KMS-11 (cell line): ENCODE data around the gene PTGFRN.
"Not testable (repeated sequence)": the region's sequence is repeated elsewhere in the genome, so short reads cannot be mapped to it uniquely, and the experiment has no call there.

Experiments used
- H2AFZ ChIP-seq: fragments of 200-600 bp; sonication (generic); 2 replicates; pipeline ENCODE4 v1.6.1; 2016; ENCODE audit warnings: antibody characterized with exemption, mixed run types, low read depth
- H3K27ac ChIP-seq: fragments of 200-600 bp; sonication (generic); 2 replicates; pipeline ENCODE4 v1.6.1; 2016; ENCODE audit warnings: mild to moderate bottlenecking, mixed run types
- H3K27me3 ChIP-seq: fragments of 200-600 bp; sonication (generic); 2 replicates; pipeline ENCODE4 v1.6.1; 2017; ENCODE audit warnings: mild to moderate bottlenecking, low read depth, mixed run types, moderate library complexity; ENCODE audit not compliant: insufficient read depth
- H3K36me3 ChIP-seq: fragments of 200-600 bp; sonication (generic); 2 replicates; pipeline ENCODE4 v1.6.1; 2017; ENCODE audit warnings: mild to moderate bottlenecking, mixed run types; ENCODE audit not compliant: insufficient read depth
- H3K4me1 ChIP-seq: fragments of 200-600 bp; sonication (generic); 2 replicates; pipeline ENCODE4 v1.6.1; 2016; ENCODE audit warnings: mild to moderate bottlenecking, low read depth, mixed run types; ENCODE audit not compliant: poor library complexity, severe bottlenecking
- H3K4me2 ChIP-seq: fragments of 200-600 bp; sonication (generic); 2 replicates; pipeline ENCODE4 v1.7.0; 2016; ENCODE audit warnings: mild to moderate bottlenecking, mixed run types
- H3K4me3 ChIP-seq: fragments of 200-600 bp; sonication (generic); IDR thresholded peaks from 2 replicates; pipeline ENCODE4 v1.6.1; 2017; ENCODE audit warnings: low read depth, low read length, mixed read lengths; ENCODE audit not compliant: insufficient read depth
- H3K79me2 ChIP-seq: fragments of 200-600 bp; sonication (generic); 2 replicates; pipeline ENCODE4 v1.6.1; 2016; ENCODE audit warnings: low read depth, mixed run types; ENCODE audit not compliant: insufficient read depth
- H3K9ac ChIP-seq: fragments of 200-600 bp; sonication (generic); 2 replicates; pipeline ENCODE4 v1.6.1; 2016; ENCODE audit warnings: mild to moderate bottlenecking, mixed run types
- H4K20me1 ChIP-seq: fragments of 200-600 bp; sonication (generic); 2 replicates; pipeline ENCODE4 v1.6.1; 2016; ENCODE audit warnings: mild to moderate bottlenecking, mixed run types; ENCODE audit not compliant: insufficient read depth
- CTCF ChIP-seq: fragments of 200-600 bp; sonication (generic); conservative IDR thresholded peaks from 2 replicates; pipeline ENCODE4 v1.6.1; 2017; ENCODE audit warnings: low read depth, mild to moderate bottlenecking, antibody characterized with exemption, low read length, moderate library complexity, mixed read lengths

The PTGFRN gene

GRCh38 chr1:116931016-116931918 lies 21.6 kb downstream of the PTGFRN start:
- no peak for TF ChIP-seq CTCF
- Histone ChIP-seq H3K27ac (no peak overlapping the region), H3K79me2 (no peaks in the 10 kb centered on the region)

GRCh38 chr1:116933606-116934515 lies 24.1 kb downstream of the PTGFRN start:
- TF ChIP-seq CTCF, result no peak
- Histone ChIP-seq H3K4me3 (no peak overlapping the region), H3K36me3 (no peaks in the 10 kb centered on the region), H2AFZ (no peak overlapping the region), H3K27me3 (no peaks in the 10 kb centered on the region), H3K4me2 (no peak overlapping the region), H3K4me1 (no peaks in the 10 kb centered on the region), H3K79me2 (no peaks in the 10 kb centered on the region), H4K20me1 (no peaks in the 10 kb centered on the region), H3K27ac (no peak overlapping the region), H3K9ac (no peak overlapping the region)

More at GRCh38 chr1:116931016-116931918, 21.6 kb downstream of the PTGFRN start:
- Histone ChIP-seq H3K4me1 (no peaks in the 10 kb centered on the region), H2AFZ (no peak overlapping the region), H3K4me2 (no peak overlapping the region), H3K27me3 (no peaks in the 10 kb centered on the region), H3K36me3 (no peaks in the 10 kb centered on the region), H3K9ac (no peak overlapping the region), H3K4me3 (no peak overlapping the region), H4K20me1 (no peaks in the 10 kb centered on the region)

GRCh38 chr1:116934586-116935207 lies 25.0 kb downstream of the PTGFRN start:
- no peak overlapping the region for H3K4me3 ChIP-seq
- peak; percentile 33; the same call in 1 of the 2 replicates for TF ChIP-seq CTCF

GRCh38 chr1:116938216-116938615 lies 28.5 kb downstream of the PTGFRN start:
- Histone ChIP-seq H2AFZ (no peak overlapping the region), H4K20me1 (no peaks in the 10 kb centered on the region), H3K27me3 (no peaks in the 10 kb centered on the region), H3K9ac (no peak overlapping the region), H3K4me1 (no peaks in the 10 kb centered on the region), H3K4me3 (no peak overlapping the region), H3K27ac (no peak overlapping the region), H3K36me3 (no peaks in the 10 kb centered on the region), H3K79me2 (no peaks in the 10 kb centered on the region), H3K4me2 (no peak overlapping the region)
- no peak for TF ChIP-seq CTCF

More at GRCh38 chr1:116934586-116935207, 25.0 kb downstream of the PTGFRN start:
- Histone ChIP-seq H3K27me3 (no peaks in the 10 kb centered on the region), H3K4me1 (no peaks in the 10 kb centered on the region), H3K4me2 (no peak overlapping the region), H3K79me2 (no peaks in the 10 kb centered on the region), H4K20me1 (no peaks in the 10 kb centered on the region), H3K27ac (no peak overlapping the region), H3K9ac (no peak overlapping the region), H2AFZ (no peak overlapping the region), H3K36me3 (no peaks in the 10 kb centered on the region)

- not testable (repeated sequence) for H3K4me1 ChIP-seq, H4K20me1 ChIP-seq, H3K9ac ChIP-seq, H2AFZ ChIP-seq, H3K4me2 ChIP-seq, H3K79me2 ChIP-seq, H3K4me3 ChIP-seq, H3K27ac ChIP-seq, H3K36me3 ChIP-seq, H3K27me3 ChIP-seq
Observed at GRCh38 chr1:116939780-116940543, 30.2 kb downstream of the PTGFRN start.
